Measurements from ENCODE around the gene GAREM1. TPM values are rescaled to one million over a fixed set of nuclear protein-coding genes. Genes with fewer than 3 reads are reported as not detected.

Gene GAREM1
- total RNA-seq, 1 donor from 2014 or later, result 11.5 TPM

- H3K4me1 ChIP-seq, result peaks cover 10% of the 10 kb centered on the region
- no peaks in the 10 kb centered on the region for H3K27me3 ChIP-seq
- no peak for TF ChIP-seq CTCF (IDR thresholded peaks at IDR 0.05)
- no peaks in the 10 kb centered on the region for H3K9me3 ChIP-seq
- H3K36me3 ChIP-seq, result no peaks in the 10 kb centered on the region
- intact Hi-C loops (cut with DNase I), result no loop called here
- ATAC-seq, result no peak
- H3K4me3 ChIP-seq, result no peak overlapping the region
- no peak overlapping the region for H3K27ac ChIP-seq
- no peak for DNase-seq
These were observed 102.5 kb downstream of the GAREM1 start for GRCh38 chr18:32368170-32368569.

GRCh38 chr18:32366586-32367538 lies 103.8 kb downstream of the GAREM1 start:
- Histone ChIP-seq H3K36me3 (no peaks in the 10 kb centered on the region), H3K27ac (peak overlapping the region; percentile 0), H3K4me3 (no peak overlapping the region), H3K4me1 (peaks cover 10% of the 10 kb centered on the region), H3K9me3 (no peaks in the 10 kb centered on the region), H3K27me3 (no peaks in the 10 kb centered on the region)
- no peak for DNase-seq
- no peak for TF ChIP-seq CTCF (IDR thresholded peaks at IDR 0.05)
- intact Hi-C loops (cut with DNase I), result no loop called here
- peak; percentile 62 for ATAC-seq

- H3K4me1 ChIP-seq, result peaks cover 15% of the 10 kb centered on the region
- H3K4me3 ChIP-seq, result no peak overlapping the region
- H3K27ac ChIP-seq, result no peak overlapping the region
- TF ChIP-seq CTCF (IDR thresholded peaks at IDR 0.05), result no peak
- no peaks in the 10 kb centered on the region for H3K9me3 ChIP-seq
- ATAC-seq (no peak), DNase-seq (no peak)
- no peaks in the 10 kb centered on the region for H3K36me3 ChIP-seq
- intact Hi-C loops (cut with DNase I), result no loop called here
- H3K27me3 ChIP-seq, result no peaks in the 10 kb centered on the region
These were observed 108.2 kb downstream of the GAREM1 start for GRCh38 chr18:32362484-32362883.

- Histone ChIP-seq H3K27me3 (no peaks in the 10 kb centered on the region), H3K4me3 (no peak overlapping the region), H3K36me3 (no peaks in the 10 kb centered on the region), H3K27ac (no peak overlapping the region), H3K4me1 (peaks cover 8% of the 10 kb centered on the region), H3K9me3 (no peaks in the 10 kb centered on the region)
- ATAC-seq, result no peak
- no peak for TF ChIP-seq CTCF (IDR thresholded peaks at IDR 0.05)
- DNase-seq, result no peak
- intact Hi-C loops (cut with DNase I), result no loop called here
These were observed 109.9 kb downstream of the GAREM1 start for GRCh38 chr18:32360682-32361345.

GRCh38 chr18:32358529-32358928 lies 112.2 kb downstream of the GAREM1 start:
- intact Hi-C loops (cut with DNase I), result no loop called here
- no peaks in the 10 kb centered on the region for H3K27me3 ChIP-seq
- DNase-seq, result no peak

More at GRCh38 chr18:32358529-32358928, 112.2 kb downstream of the GAREM1 start:
- ATAC-seq, result no peak
- Histone ChIP-seq H3K27ac (no peak overlapping the region), H3K36me3 (no peaks in the 10 kb centered on the region), H3K4me3 (no peak overlapping the region), H3K9me3 (no peaks in the 10 kb centered on the region), H3K4me1 (peaks cover 5% of the 10 kb centered on the region)
- no peak for TF ChIP-seq CTCF (IDR thresholded peaks at IDR 0.05)

Measured in upper lobe of right lung (tissue), 1 donor.